ENCODE measurements around the gene RGP1.

GRCh38 chr9:35760651-35761050 is 11.6 kb downstream of the RGP1 start:
- TF ChIP-seq, protein P1, sequence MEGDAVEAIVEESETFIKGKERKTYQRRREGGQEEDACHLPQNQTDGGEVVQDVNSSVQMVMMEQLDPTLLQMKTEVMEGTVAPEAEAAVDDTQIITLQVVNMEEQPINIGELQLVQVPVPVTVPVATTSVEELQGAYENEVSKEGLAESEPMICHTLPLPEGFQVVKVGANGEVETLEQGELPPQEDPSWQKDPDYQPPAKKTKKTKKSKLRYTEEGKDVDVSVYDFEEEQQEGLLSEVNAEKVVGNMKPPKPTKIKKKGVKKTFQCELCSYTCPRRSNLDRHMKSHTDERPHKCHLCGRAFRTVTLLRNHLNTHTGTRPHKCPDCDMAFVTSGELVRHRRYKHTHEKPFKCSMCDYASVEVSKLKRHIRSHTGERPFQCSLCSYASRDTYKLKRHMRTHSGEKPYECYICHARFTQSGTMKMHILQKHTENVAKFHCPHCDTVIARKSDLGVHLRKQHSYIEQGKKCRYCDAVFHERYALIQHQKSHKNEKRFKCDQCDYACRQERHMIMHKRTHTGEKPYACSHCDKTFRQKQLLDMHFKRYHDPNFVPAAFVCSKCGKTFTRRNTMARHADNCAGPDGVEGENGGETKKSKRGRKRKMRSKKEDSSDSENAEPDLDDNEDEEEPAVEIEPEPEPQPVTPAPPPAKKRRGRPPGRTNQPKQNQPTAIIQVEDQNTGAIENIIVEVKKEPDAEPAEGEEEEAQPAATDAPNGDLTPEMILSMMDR (IDR thresholded peaks at IDR 0.05 in 8 of 11, conservative IDR thresholded peaks at IDR 0.05 in 3 of 11) = no peak
- TF ChIP-seq POLR2A (IDR thresholded peaks at IDR 0.05) (no peak), POLR2AphosphoS5 (IDR thresholded peaks at IDR 0.05) (no peak)
